A204.1 (cell line): ENCODE data around the gene CD37.
"Not testable (repeated sequence)": the region's sequence is repeated elsewhere in the genome, so short reads cannot be mapped to it uniquely, and the experiment has no call there.

Experiments used
- FAIRE-seq: peaks from 2 replicates; lab custom pipeline; 2012; peaks lifted over from hg19 to GRCh38; lab: Jason Lieb, UNC

The CD37 gene

GRCh38 chr19:49335071-49335783 lies at the start of gene CD37:
Gene CD37, plus strand, starts transcription at chr19:49335406. Its CDS starts 135 bp downstream, at chr19:49335541.
- no peak for FAIRE-seq

GRCh38 chr19:49287141-49287770 lies 48.0 kb upstream of the CD37 start:
- no peak for FAIRE-seq

GRCh38 chr19:49288205-49288604 lies 47.0 kb upstream of the CD37 start:
- not testable (repeated sequence) for FAIRE-seq

GRCh38 chr19:49289286-49289685 lies 45.9 kb upstream of the CD37 start:
- FAIRE-seq: not testable (repeated sequence)

GRCh38 chr19:49290517-49290916 lies 44.7 kb upstream of the CD37 start:
- no peak for FAIRE-seq

DNA sequence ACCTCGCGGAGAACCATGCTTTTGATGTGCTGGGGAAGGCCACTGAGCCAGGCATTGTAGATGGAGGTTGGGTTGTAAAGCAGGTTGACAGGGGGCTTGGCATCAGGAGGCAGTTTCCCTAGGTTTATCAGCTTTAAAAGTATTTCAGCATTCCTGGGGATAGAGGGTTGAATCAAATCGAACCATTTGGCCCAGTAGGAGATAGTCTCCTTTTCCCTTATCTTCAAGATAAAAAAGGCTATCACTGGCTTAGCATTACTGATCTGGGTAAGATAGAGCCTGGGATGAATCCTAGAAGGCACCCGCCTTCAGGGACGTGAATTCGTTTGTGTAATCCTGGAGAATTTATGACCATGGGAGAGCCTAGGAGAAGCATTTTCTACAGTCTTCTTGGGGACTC lies 40.8 kb upstream of the CD37 start:
- no peak for FAIRE-seq

- FAIRE-seq: no peak
Observed at GRCh38 chr19:49295208-49295880, 39.9 kb upstream of the CD37 start.

- no peak for FAIRE-seq
Observed at GRCh38 chr19:49297403-49297802, 37.8 kb upstream of the CD37 start.

- not testable (repeated sequence) for FAIRE-seq
Observed at GRCh38 chr19:49298653-49299052, 36.6 kb upstream of the CD37 start.

- FAIRE-seq: no peak
Observed at GRCh38 chr19:49301165-49301865, 33.9 kb upstream of the CD37 start.

GRCh38 chr19:49301866-49302252 lies 33.3 kb upstream of the CD37 start:
- no peak for FAIRE-seq

GRCh38 chr19:49306734-49307133 lies 28.5 kb upstream of the CD37 start:
- not testable (repeated sequence) for FAIRE-seq

DNA sequence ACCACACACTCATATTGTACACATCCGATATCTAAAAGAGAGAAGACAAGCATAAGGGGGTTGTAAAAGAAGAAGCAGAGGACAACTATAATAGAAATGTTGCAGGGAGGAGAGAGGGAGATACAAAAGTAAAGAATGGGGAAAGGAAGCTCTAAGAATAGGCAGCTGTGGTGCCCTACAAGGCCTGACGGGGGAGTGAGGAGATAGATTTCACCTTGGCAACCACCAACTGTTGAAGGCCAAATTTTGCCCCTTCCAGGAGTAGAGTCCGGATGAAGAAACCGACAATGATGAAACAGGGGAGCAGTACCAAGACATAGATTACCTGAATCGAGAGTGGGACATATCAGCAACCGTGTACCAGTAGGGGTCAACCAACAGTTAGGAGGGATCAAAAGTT lies 26.1 kb upstream of the CD37 start:
- FAIRE-seq: no peak

GRCh38 chr19:49315111-49315510 lies 20.1 kb upstream of the CD37 start:
- no peak for FAIRE-seq

GRCh38 chr19:49316284-49316683 lies 18.9 kb upstream of the CD37 start:
- FAIRE-seq: no peak

- FAIRE-seq: no peak
Observed at GRCh38 chr19:49318296-49318695, 16.9 kb upstream of the CD37 start.

DNA sequence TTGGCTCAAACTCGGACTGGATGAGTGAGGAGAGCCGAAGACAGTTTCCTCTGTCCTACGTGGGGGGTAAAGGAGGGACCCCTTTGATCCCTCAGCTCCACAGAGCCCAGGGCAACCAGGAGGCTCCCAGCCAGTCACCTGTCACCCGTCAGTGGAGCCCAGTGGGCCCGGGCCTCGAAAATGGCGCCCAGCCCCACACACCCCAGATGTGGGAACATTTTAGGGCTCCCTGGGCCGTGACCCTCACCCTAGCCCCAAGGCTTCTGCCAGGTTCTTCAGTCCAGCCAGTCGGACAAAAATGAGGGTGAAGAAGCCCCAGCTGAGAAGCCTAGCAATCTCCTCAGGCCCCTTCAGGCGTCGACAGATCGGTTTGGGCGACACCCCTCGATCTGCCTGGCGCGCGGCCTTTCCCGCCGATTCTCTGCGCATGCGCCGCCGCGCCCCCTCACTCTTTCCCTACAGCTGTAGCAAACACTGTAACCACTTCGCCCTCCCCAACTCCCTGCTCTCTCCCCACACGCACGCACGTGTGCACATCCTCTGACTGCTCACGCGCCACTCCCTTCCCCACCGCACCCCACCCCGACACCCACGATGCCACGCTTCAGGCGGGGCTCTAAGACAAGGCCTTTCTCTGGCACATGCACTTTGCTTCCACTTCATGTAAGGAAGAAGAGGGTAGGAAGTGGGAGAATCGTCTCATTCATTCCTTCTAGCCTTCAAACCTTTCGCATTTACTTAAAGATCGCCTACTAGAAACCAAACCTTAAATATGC lies 10.2 kb upstream of the CD37 start, which contains the start of gene SLC6A16:
Gene SLC6A16 (minus strand): TSS at position 391 of the 776 bp plus-strand sequence. CDS start 13,844 bp downstream, outside the sequence.
- no peak for FAIRE-seq

GRCh38 chr19:49325756-49326155 lies 9.4 kb upstream of the CD37 start:
- not testable (repeated sequence) for FAIRE-seq

- FAIRE-seq: no peak
Observed at GRCh38 chr19:49326165-49326704, 9.0 kb upstream of the CD37 start.

DNA sequence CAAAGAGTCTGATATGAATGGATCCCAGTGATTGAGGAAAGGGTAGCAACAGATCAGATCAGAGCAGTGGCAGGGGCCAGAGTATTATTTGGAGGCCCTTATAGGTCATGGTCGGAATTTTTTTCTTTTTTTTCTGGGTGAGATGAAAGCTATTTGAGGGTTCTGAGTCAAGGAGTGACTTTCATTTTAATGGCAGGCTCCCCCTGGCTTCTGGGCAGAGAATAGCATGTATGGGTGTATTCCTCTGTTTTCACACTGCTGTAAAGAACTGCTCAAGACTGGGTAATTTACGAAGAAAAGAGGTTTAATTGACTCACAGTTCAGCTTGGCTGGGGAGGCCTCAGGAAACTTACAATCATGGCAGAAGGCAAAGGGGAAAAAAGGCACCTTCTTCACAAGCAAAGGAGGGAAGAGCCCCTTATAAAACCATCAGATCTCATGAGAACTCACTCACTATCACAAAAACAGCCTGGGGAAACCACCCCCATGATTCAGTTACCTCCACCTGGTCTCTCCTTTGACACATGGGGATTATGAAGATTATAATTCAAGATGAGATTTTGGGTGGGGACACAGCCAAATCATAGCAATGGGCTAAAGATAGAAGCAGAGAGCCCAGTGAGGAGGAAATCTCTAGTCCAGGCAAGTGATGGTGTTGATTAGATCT lies 7.2 kb upstream of the CD37 start:
- FAIRE-seq: no peak

- no peak for FAIRE-seq
Observed at GRCh38 chr19:49328741-49329140, 6.5 kb upstream of the CD37 start.
